ENCODE data around the gene CTR9.

The CTR9 gene

DNA sequence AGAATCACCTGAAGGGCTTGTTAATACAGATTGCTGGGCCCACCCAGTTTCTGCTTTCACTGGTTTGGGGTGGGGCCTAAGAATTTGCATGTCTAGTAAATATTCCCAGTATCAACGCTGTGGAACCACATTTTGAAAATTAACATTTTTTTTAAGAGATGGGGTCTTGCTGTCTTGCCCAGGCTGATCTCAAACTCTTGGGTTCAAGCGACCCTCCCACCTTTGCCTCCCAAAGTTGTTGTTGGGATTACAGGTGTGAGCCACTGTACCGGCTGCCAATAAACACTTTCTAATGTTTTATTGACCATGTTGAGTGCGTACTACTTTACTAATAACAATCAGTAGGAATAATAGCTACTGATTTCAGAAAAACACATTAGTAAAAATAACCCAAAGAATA, 55.2 kb downstream of the CTR9 start:
- H4K20me1 ChIP-seq (ENCODE audit: control insufficient read depth, insufficient read depth, low read depth, low read length): peaks cover 7% of the 10 kb centered on the region; the same call in 1 of the 2 replicates
- no peaks in the 10 kb centered on the region for H3K9me2 ChIP-seq (replicated peaks; ENCODE audit: control insufficient read depth, low read length)
- H3K27ac ChIP-seq (ENCODE audit: low read depth, low read length): no peak overlapping the region
- H3F3A ChIP-seq (ENCODE audit: control insufficient read depth, insufficient read depth): peaks cover 43% of the 10 kb centered on the region
- TF ChIP-seq CTCF (IDR thresholded peaks at IDR 0.05; ENCODE audit: low read depth, low read length, poor library complexity, severe bottlenecking) (no peak), EZH2phosphoT487 (IDR thresholded peaks at IDR 0.05; ENCODE audit: borderline replicate concordance, low read length) (no peak)
- peaks cover 49% of the 10 kb centered on the region for H3K79me2 ChIP-seq (ENCODE audit: control insufficient read depth, low read length)
- peaks cover 31% of the 10 kb centered on the region for H3K4me1 ChIP-seq (ENCODE audit: control insufficient read depth, low read length)
- H3K27me3 ChIP-seq (ENCODE audit: control insufficient read depth, low read length): no peaks in the 10 kb centered on the region
- H3K36me3 ChIP-seq (ENCODE audit: control insufficient read depth, low read length): peaks cover 72% of the 10 kb centered on the region
- no peaks in the 10 kb centered on the region for H3K9me3 ChIP-seq (ENCODE audit: control insufficient read depth, insufficient read depth, low read length)
- H3K4me2 ChIP-seq (ENCODE audit: low read length): peak overlapping the region; percentile 100
- H3K4me3 ChIP-seq (ENCODE audit: low read length): peak overlapping the region; percentile 94

DNA sequence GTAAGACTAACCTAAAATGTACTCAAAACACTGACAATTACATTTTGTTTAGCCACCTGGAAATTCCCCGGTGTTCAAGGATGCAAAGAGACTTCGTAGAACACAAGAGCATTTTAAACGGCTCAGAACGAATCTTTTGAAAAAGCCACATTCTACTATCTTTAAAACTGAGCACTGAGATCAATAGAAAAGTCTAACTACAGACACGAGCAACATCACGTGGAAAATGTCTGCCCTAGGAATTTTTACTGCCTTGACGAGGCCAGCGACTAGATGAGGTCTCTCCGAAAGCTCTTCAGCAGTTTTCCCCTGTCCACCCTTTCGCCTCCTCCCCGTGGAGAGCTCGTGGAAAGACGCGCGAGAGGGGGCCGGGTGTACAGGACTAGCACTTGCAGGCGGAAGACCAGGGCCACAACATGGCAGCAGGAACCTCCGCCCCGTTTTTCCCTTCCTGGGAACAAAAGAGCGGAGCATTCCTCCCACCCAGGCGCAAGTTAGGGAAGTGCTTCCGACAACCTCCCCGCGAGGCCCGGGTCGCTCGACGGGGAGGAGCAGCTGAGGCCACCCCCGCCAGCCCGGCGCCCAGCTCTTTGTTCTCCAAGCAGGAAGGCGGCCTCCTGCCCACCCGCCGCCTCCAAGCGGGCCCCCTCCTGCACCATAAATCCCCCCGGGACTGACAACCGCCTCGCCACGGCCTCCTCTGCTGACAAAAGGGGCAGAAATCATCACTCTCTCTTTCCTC, 56.6 kb downstream of the CTR9 start:
- Histone ChIP-seq H3K79me2 (ENCODE audit: control insufficient read depth, low read length) (peaks cover 49% of the 10 kb centered on the region), H3K36me3 (ENCODE audit: control insufficient read depth, low read length) (peaks cover 57% of the 10 kb centered on the region), H3K4me1 (ENCODE audit: control insufficient read depth, low read length) (peaks cover 31% of the 10 kb centered on the region), H3F3A (ENCODE audit: control insufficient read depth, insufficient read depth) (peaks cover 30% of the 10 kb centered on the region), H3K4me2 (ENCODE audit: low read length) (peak overlapping the region; percentile 100), H3K27ac (ENCODE audit: low read depth, low read length) (peak overlapping the region; percentile 86), H3K9me3 (ENCODE audit: control insufficient read depth, insufficient read depth, low read length) (no peaks in the 10 kb centered on the region), H3K9me2 (replicated peaks; ENCODE audit: control insufficient read depth, low read length) (no peaks in the 10 kb centered on the region), H3K27me3 (ENCODE audit: control insufficient read depth, low read length) (no peaks in the 10 kb centered on the region), H3K4me3 (ENCODE audit: low read length) (peak overlapping the region; percentile 94), H4K20me1 (ENCODE audit: control insufficient read depth, insufficient read depth, low read depth, low read length) (peaks cover 7% of the 10 kb centered on the region; the same call in 1 of the 2 replicates)
- TF ChIP-seq EZH2phosphoT487 (IDR thresholded peaks at IDR 0.05; ENCODE audit: borderline replicate concordance, low read length) (no peak), CTCF (IDR thresholded peaks at IDR 0.05; ENCODE audit: low read depth, low read length, poor library complexity, severe bottlenecking) (no peak)

DNA sequence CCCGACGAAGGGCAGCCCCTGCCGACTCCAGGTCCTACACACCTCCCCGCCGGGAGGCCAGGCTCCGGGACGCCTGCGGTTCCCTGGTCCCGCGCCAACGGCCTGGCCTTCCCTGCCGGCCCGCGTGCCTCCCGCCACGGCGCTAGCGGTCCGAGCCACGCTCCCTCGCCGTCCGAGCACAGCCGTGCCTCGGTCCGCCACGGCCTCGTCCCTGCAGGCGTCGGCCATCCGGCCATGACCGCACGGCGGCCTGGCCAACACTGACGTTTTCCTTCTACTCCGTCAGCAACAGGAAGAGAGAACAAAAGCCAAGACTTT, 57.1 kb downstream of the CTR9 start:
- H3K9me3 ChIP-seq (ENCODE audit: control insufficient read depth, insufficient read depth, low read length): no peaks in the 10 kb centered on the region
- TF ChIP-seq CTCF (IDR thresholded peaks at IDR 0.05; ENCODE audit: low read depth, low read length, poor library complexity, severe bottlenecking) (no peak), EZH2phosphoT487 (IDR thresholded peaks at IDR 0.05; ENCODE audit: borderline replicate concordance, low read length) (no peak)
- H3K4me1 ChIP-seq (ENCODE audit: control insufficient read depth, low read length): peaks cover 31% of the 10 kb centered on the region
- peak overlapping the region; percentile 94 for H3K4me3 ChIP-seq (ENCODE audit: low read length)
- H3K27me3 ChIP-seq (ENCODE audit: control insufficient read depth, low read length): no peaks in the 10 kb centered on the region
- peaks cover 7% of the 10 kb centered on the region; the same call in 1 of the 2 replicates for H4K20me1 ChIP-seq (ENCODE audit: control insufficient read depth, insufficient read depth, low read depth, low read length)
- peak overlapping the region; percentile 86 for H3K27ac ChIP-seq (ENCODE audit: low read depth, low read length)
- H3K79me2 ChIP-seq (ENCODE audit: control insufficient read depth, low read length): peaks cover 49% of the 10 kb centered on the region
- peak overlapping the region; percentile 100 for H3K4me2 ChIP-seq (ENCODE audit: low read length)
- no peaks in the 10 kb centered on the region for H3K9me2 ChIP-seq (replicated peaks; ENCODE audit: control insufficient read depth, low read length)
- H3K36me3 ChIP-seq (ENCODE audit: control insufficient read depth, low read length): peaks cover 52% of the 10 kb centered on the region
- H3F3A ChIP-seq (ENCODE audit: control insufficient read depth, insufficient read depth): peaks cover 27% of the 10 kb centered on the region

Measured in DOHH2 (cell line).